OCI-LY1 (cell line): ENCODE data around the gene HAPLN2.
A peak's percentile ranks its signal among the peaks of the same experiment; 100 is the strongest.

Experiments used
- H2AFZ ChIP-seq: fragments of 200-600 bp; sonication (generic), shearing (Covaris generic); 2 replicates; pipeline ENCODE4 v1.6.0; 2014; ENCODE audit warnings: antibody characterized with exemption, mild to moderate bottlenecking, low read length
- H3F3A ChIP-seq: fragments of 200-600 bp; sonication (generic), shearing (Covaris generic); 2 replicates; pipeline ENCODE4 v1.6.0; 2014; ENCODE audit warnings: mild to moderate bottlenecking, antibody characterized with exemption, low read length, moderate library complexity; ENCODE audit not compliant: insufficient read depth
- H3K27ac ChIP-seq: fragments of 200-600 bp; sonication (generic); 2 replicates; pipeline ENCODE4 v1.5.1; 2014; ENCODE audit warnings: low read length, mixed run types, mild to moderate bottlenecking, low read depth; ENCODE audit not compliant: poor library complexity, severe bottlenecking
- H3K27me3 ChIP-seq: fragments of 200-600 bp; sonication (generic); 2 replicates; pipeline ENCODE4 v1.6.0; 2014; ENCODE audit warnings: antibody characterized with exemption, mild to moderate bottlenecking, low read length, moderate library complexity; ENCODE audit not compliant: insufficient read depth
- H3K36me3 ChIP-seq: fragments of 200-600 bp; sonication (generic); 2 replicates; pipeline ENCODE4 v1.6.1; 2014; ENCODE audit warnings: mild to moderate bottlenecking, antibody characterized with exemption, low read length, moderate library complexity, mixed read lengths; ENCODE audit not compliant: insufficient read depth
- H3K4me1 ChIP-seq: fragments of 200-600 bp; sonication (generic); 2 replicates; pipeline ENCODE4 v1.5.1; 2014; ENCODE audit warnings: mild to moderate bottlenecking, low read length, moderate library complexity; ENCODE audit not compliant: insufficient read depth, severe bottlenecking
- H3K4me2 ChIP-seq: fragments of 200-600 bp; sonication (generic), shearing (Covaris generic); 2 replicates; pipeline ENCODE4 v1.6.1; 2014; ENCODE audit warnings: low read length
- H3K4me3 ChIP-seq: fragments of 200-600 bp; sonication (generic); 2 replicates; pipeline ENCODE4 v1.5.1; 2014; ENCODE audit warnings: low read length, low read depth, mild to moderate bottlenecking, mixed read lengths; ENCODE audit not compliant: poor library complexity, severe bottlenecking
- H3K79me2 ChIP-seq: fragments of 200-600 bp; shearing (Covaris generic); 2 replicates; pipeline ENCODE4 v1.6.1; 2016; ENCODE audit warnings: mixed run types, low read length, mixed read lengths; ENCODE audit not compliant: insufficient read depth
- H3K9ac ChIP-seq: fragments of 200-600 bp; sonication (generic), shearing (Covaris generic); 2 replicates; pipeline ENCODE4 v1.6.1; 2014; ENCODE audit warnings: mild to moderate bottlenecking, low read length, mixed read lengths
- H3K9me2 ChIP-seq: fragments of 200-600 bp; sonication (generic), shearing (Covaris generic); 2 replicates; pipeline ENCODE4 v1.6.1; 2014; ENCODE audit warnings: low read depth, mild to moderate bottlenecking, low read length, mixed read lengths
- H3K9me3 ChIP-seq: fragments of 200-600 bp; shearing (Covaris generic); 2 replicates; pipeline ENCODE4 v1.6.1; 2014; ENCODE audit warnings: low read length, mixed read lengths
- H4K20me1 ChIP-seq: fragments of 200-600 bp; sonication (generic), shearing (Covaris generic); 2 replicates; pipeline ENCODE4 v1.6.0; 2016; ENCODE audit warnings: mild to moderate bottlenecking, low read length; ENCODE audit not compliant: insufficient read depth
- EZH2 ChIP-seq: fragments of 200-600 bp; sonication (generic), shearing (Covaris generic); IDR thresholded peaks from 2 replicates; pipeline ENCODE4 v1.8.0; 2017; ENCODE audit warnings: borderline replicate concordance, mixed run types, mild to moderate bottlenecking, antibody characterized with exemption, low read length, moderate library complexity, mixed read lengths
- TF ChIP-seq, protein P1 (sequence below): fragments of 200-600 bp; sonication (generic), shearing (Covaris generic); IDR thresholded peaks from 2 replicates; pipeline ENCODE4 v1.5.1; 2017; ENCODE audit warnings: mild to moderate bottlenecking, antibody characterized with exemption, low read length, moderate library complexity, mixed read lengths

Gene HAPLN2

DNA sequence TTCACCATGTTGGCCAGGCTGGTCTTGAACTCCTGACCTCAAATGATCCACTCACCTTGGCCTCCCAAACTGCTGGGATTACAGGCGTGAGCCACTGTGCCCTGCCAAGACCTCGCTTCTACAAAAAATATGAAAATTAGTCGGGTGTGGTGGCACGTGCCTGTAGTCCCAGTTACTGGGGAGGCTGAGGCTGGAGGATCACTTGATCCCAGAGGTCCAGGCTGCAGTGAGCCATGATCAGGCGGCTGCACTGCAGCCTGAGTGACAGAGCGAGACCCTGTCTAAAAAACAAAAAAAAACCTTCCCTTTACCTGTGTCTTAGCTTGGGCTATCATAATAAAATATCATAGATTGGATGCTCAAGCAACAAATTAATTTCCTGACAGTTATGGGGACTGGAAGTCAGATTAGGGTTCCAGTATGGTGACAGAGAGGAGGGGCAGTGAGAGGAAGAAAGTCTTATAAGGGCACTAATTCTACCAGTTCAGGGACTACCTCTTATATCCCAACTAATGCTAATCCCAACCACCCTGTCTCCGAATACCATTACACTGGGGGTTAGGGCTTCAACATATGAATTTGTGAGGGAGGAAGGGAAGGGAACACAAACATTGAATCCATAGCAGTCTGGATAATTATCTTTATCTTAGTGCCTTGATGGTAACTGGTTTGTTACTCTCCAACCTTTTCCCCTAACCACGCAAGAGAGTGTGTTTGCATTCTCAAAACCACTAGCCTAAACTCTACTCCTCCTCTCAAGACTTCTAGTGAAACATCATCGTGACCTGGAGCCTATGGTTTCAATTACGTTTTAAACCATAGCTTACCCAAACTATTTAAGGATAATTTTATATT lies 28.7 kb upstream of the HAPLN2 start:
- H3F3A ChIP-seq, result 0 out of 2 replicates have a peak, but pooled peaks cover 4% of the 10 kb centered on the region
- TF ChIP-seq, protein P1, sequence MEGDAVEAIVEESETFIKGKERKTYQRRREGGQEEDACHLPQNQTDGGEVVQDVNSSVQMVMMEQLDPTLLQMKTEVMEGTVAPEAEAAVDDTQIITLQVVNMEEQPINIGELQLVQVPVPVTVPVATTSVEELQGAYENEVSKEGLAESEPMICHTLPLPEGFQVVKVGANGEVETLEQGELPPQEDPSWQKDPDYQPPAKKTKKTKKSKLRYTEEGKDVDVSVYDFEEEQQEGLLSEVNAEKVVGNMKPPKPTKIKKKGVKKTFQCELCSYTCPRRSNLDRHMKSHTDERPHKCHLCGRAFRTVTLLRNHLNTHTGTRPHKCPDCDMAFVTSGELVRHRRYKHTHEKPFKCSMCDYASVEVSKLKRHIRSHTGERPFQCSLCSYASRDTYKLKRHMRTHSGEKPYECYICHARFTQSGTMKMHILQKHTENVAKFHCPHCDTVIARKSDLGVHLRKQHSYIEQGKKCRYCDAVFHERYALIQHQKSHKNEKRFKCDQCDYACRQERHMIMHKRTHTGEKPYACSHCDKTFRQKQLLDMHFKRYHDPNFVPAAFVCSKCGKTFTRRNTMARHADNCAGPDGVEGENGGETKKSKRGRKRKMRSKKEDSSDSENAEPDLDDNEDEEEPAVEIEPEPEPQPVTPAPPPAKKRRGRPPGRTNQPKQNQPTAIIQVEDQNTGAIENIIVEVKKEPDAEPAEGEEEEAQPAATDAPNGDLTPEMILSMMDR, result no peak
- no peak for TF ChIP-seq EZH2
- peak overlapping the region; percentile 94 for H3K4me2 ChIP-seq
- H3K36me3 ChIP-seq, result peaks cover 23% of the 10 kb centered on the region; the same call in 1 of the 2 replicates
- peaks cover 24% of the 10 kb centered on the region for H3K4me1 ChIP-seq
- H3K9me3 ChIP-seq, result no peaks in the 10 kb centered on the region
- H3K27ac ChIP-seq, result peak overlapping the region; percentile 52
- no peaks in the 10 kb centered on the region for H4K20me1 ChIP-seq
- no peaks in the 10 kb centered on the region for H3K27me3 ChIP-seq
- peak overlapping the region; percentile 92 for H3K9ac ChIP-seq
- H3K79me2 ChIP-seq, result no peaks in the 10 kb centered on the region
- H3K9me2 ChIP-seq, result no peaks in the 10 kb centered on the region
- peak overlapping the region; percentile 82 for H3K4me3 ChIP-seq
- peak overlapping the region; percentile 50; the same call in 1 of the 2 replicates for H2AFZ ChIP-seq

DNA sequence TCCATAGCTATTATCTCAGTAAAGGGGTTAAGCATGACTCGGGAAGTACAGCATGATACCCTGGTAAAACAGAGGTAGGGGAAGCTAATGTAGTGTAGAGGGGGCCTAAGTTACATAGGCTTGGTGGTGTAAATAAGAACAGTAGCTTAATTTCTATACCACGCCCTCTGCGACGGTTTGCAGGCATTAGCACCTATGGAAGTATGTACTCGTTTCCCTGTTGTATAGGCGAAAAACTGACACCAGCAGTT lies 28.1 kb upstream of the HAPLN2 start:
- Histone ChIP-seq H3K36me3 (peaks cover 28% of the 10 kb centered on the region), H3K9ac (peak overlapping the region; percentile 92), H3K4me2 (peak overlapping the region; percentile 94), H3K9me2 (no peaks in the 10 kb centered on the region), H3K4me1 (peaks cover 24% of the 10 kb centered on the region), H3K79me2 (no peaks in the 10 kb centered on the region), H3K27ac (peak overlapping the region; percentile 52), H3K9me3 (no peaks in the 10 kb centered on the region), H4K20me1 (no peaks in the 10 kb centered on the region), H3K4me3 (peak overlapping the region; percentile 82), H2AFZ (peak overlapping the region; percentile 50; the same call in 1 of the 2 replicates), H3F3A (0 out of 2 replicates have a peak, but pooled peaks cover 4% of the 10 kb centered on the region), H3K27me3 (no peaks in the 10 kb centered on the region)
- no peak for TF ChIP-seq EZH2
- TF ChIP-seq, protein P1, result no peak

- Histone ChIP-seq H3K9me3 (no peaks in the 10 kb centered on the region), H2AFZ (peak within 1 kb of the TSS; percentile 50; the same call in 1 of the 2 replicates), H3F3A (0 out of 2 replicates have a peak, but pooled peaks cover 4% of the 10 kb centered on the region), H3K36me3 (peaks cover 33% of the 10 kb centered on the region), H3K9ac (peak within 1 kb of the TSS; percentile 92), H3K4me1 (peaks cover 24% of the 10 kb centered on the region), H3K27ac (peak within 1 kb of the TSS; percentile 67), H3K27me3 (no peaks in the 10 kb centered on the region), H3K79me2 (no peaks in the 10 kb centered on the region), H4K20me1 (no peaks in the 10 kb centered on the region), H3K4me3 (peak within 1 kb of the TSS; percentile 82), H3K4me2 (peak within 1 kb of the TSS; percentile 94), H3K9me2 (no peaks in the 10 kb centered on the region)
- no peak for TF ChIP-seq EZH2
- TF ChIP-seq, protein P1, result no peak
Measured at GRCh38 chr1:156591432-156592157, 27.6 kb upstream of the HAPLN2 start, which contains the start of gene NAXE. Gene NAXE, plus strand, starts transcription at chr1:156591776. Its CDS starts 29 bp downstream, at chr1:156591805.
